NB4 (cell line): ENCODE measurements around the gene FSTL5.

Experiments used
- DNase-seq: peaks from one replicate; pipeline ENCODE4 v3.0.0; 2010; ENCODE audit warnings: low read depth
- H3K4me3 ChIP-seq: one replicate; pipeline ENCODE4 v1.5.1; 2011; ENCODE audit warnings: mild to moderate bottlenecking, low read depth, low read length, moderate library complexity
- MYC ChIP-seq: IDR thresholded peaks from 2 replicates; pipeline ENCODE4 v1.6.1; 2011; ENCODE audit warnings: low read depth, low read length
- POLR2A ChIP-seq: IDR thresholded peaks from 2 replicates; pipeline ENCODE4 v1.6.1; 2011; ENCODE audit warnings: mild to moderate bottlenecking; ENCODE audit not compliant: insufficient read length; ENCODE audit errors: extremely low read depth
- TF ChIP-seq, protein P1 (sequence below): IDR thresholded peaks from 2 replicates; pipeline ENCODE4 v1.6.1; 2011; ENCODE audit warnings: low read depth, low read length
- TF ChIP-seq, protein P2 (sequence below): IDR thresholded peaks from one replicate; pipeline ENCODE4 v1.5.1; 2012; ENCODE audit warnings: low read depth, low read length

FSTL5 gene

DNA sequence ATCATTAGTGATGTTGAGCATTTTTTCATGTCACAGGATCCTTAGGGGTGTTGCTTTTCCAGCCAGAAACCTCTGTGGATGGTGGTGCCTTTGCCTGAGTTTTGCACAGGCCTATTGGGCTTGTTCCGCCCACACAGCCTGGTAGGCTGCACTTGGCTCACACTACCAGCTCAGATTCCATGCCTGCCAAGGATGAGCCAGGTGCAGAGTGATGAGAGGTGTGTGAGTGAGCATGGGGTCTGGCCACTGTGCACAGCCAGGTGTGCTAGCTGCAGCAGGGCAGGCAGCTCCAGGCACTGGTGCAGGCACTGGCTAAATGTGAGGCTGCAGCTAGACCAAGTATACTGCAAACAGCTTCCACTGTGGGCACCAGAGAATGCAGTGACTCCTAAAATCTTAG, 341.6 kb downstream of the FSTL5 start:
- TF ChIP-seq, protein P1, sequence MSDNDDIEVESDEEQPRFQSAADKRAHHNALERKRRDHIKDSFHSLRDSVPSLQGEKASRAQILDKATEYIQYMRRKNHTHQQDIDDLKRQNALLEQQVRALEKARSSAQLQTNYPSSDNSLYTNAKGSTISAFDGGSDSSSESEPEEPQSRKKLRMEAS: no peak
- TF ChIP-seq POLR2A: no peak
- TF ChIP-seq, protein P2, sequence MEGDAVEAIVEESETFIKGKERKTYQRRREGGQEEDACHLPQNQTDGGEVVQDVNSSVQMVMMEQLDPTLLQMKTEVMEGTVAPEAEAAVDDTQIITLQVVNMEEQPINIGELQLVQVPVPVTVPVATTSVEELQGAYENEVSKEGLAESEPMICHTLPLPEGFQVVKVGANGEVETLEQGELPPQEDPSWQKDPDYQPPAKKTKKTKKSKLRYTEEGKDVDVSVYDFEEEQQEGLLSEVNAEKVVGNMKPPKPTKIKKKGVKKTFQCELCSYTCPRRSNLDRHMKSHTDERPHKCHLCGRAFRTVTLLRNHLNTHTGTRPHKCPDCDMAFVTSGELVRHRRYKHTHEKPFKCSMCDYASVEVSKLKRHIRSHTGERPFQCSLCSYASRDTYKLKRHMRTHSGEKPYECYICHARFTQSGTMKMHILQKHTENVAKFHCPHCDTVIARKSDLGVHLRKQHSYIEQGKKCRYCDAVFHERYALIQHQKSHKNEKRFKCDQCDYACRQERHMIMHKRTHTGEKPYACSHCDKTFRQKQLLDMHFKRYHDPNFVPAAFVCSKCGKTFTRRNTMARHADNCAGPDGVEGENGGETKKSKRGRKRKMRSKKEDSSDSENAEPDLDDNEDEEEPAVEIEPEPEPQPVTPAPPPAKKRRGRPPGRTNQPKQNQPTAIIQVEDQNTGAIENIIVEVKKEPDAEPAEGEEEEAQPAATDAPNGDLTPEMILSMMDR: no peak
- no peak for TF ChIP-seq MYC
- H3K4me3 ChIP-seq: no peak overlapping the region
- no peak for DNase-seq

DNA sequence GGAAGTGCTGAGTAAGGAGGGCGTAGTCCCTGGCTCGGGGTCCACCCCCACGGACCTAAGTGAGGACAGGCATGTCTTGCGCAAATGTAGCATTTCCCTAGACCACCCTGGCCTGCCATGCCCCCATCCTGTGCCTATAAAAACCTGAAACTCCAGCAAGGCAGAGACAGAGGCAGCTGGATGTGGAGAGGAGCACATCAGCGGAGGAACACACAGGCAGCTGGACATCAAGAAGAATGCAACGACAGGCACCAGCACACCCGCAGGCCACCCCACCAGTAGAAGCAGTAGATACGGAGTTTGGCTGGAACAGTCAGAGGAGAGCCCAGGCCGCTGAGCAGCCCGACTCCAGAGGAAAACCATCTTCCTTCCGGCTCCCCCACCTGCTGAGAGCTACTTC, 345.9 kb downstream of the FSTL5 start:
- H3K4me3 ChIP-seq: no peak overlapping the region
- DNase-seq: peak; percentile 14
- TF ChIP-seq MYC (no peak), POLR2A (no peak)
- TF ChIP-seq, protein P1: no peak
- TF ChIP-seq, protein P2: no peak

DNA sequence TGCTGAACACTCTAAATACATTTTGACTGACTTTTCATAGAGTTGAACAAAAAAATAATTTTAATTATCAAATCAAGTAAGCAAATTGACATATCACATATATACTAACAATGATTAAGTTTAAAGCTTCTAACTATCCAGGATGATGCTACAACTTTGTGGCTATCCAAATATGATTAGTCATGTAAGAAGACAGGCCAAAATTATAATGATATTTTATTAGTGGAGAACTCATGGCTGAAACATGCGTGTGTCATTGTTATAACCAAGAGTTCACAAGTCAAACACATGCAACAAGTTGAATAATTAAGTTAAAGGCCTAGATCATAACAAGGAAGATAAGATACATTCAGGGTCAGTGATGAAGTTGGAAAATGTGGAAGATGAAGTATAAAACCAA, 346.8 kb downstream of the FSTL5 start:
- H3K4me3 ChIP-seq: no peak overlapping the region
- DNase-seq: no peak
- no peak for TF ChIP-seq POLR2A

DNA sequence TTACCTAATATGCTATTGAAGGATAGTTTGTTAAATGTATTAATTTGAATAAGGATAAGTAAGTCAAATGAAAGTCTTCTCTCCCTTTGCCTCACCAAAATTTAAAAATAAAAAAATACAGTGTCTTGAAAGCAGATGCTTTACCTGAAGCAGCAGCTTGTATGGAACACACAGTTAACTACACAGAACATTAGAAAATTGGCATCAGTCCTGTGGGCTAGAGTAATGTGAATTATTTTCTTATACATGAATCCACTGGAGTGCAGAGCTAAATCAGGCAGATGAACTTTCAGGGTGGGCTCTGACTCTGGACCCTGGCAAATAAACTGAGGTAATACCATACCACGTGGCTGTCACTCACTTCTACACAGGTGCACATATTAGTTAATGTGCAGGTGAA, 348.0 kb downstream of the FSTL5 start:
- DNase-seq: no peak
- H3K4me3 ChIP-seq: no peak overlapping the region
- TF ChIP-seq MYC (no peak), POLR2A (no peak)
- TF ChIP-seq, protein P2: no peak
- TF ChIP-seq, protein P1: no peak

DNA sequence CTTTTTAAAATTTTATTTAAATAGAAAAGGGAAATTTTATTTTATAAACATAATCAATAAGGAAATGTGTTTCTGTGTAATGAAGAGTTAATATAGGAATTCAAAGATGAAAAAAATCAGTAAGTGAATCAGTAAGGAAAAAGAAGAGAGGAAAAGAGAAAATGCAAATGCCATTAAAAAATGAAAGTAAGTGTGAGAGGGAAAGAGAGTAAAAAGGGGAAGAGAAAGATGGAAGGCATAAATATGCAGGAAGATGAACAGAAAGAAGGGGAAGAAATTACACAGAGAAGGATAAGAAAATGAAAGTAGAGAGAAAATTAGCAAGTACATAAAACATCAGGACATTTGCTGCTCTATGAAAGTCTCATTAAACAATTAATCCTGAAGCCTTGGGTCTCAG, 349.9 kb downstream of the FSTL5 start:
- no peak for DNase-seq
- no peak overlapping the region for H3K4me3 ChIP-seq
- TF ChIP-seq, protein P1: no peak
- TF ChIP-seq, protein P2: no peak
- no peak for TF ChIP-seq MYC
- no peak for TF ChIP-seq POLR2A

DNA sequence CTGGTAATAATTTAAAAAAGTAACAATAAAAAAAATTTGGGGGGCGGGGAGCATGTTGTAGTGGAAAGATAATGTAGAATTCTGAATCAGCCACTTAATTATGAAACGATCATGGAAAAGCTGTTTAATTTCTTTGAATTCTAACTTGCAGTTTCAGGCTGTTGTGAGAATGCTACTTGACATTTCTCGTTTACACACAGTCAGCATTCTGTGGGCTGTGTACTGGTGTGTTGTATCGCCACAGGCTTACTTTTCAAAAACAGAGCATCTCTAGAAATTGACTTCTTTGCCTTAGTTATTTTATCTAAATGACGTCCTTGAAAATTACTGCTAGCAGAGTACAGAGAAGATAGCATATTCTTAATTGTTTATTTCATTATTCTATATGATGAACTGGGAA, 350.4 kb downstream of the FSTL5 start:
- no peak for TF ChIP-seq POLR2A
- TF ChIP-seq, protein P1: no peak
- no peak for TF ChIP-seq MYC
- TF ChIP-seq, protein P2: no peak
- H3K4me3 ChIP-seq: no peak overlapping the region
- no peak for DNase-seq
